ENCODE measurements around the gene UNC5A. TPM values are rescaled to one million over a fixed set of nuclear protein-coding genes. Genes with fewer than 3 reads are reported as not detected.
A peak's percentile ranks its signal among the peaks of the same experiment; 100 is the strongest.
"Not testable (repeated sequence)": the region's sequence is repeated elsewhere in the genome, so short reads cannot be mapped to it uniquely, and the experiment has no call there.

UNC5A gene
- total RNA-seq, 1 donor = not detected

DNA sequence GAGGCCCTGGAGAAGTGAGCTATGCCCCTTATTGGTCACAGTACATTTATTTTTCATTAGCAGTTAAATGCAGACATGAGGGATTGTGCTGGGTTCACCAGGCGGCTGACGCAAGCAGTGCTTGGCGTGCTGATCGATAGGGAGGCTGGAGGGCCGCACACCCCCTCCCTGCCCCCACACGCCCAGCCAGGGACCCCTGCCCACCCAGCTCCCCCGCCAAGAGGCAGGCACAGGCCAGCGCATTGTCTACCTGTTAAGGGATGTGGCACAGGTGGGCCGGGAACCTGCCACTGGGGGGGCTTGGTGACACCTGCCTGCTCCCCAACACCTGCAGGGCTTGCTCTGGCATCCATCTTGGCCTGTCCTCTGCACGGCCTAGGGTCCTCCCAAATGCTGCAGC lies 49.6 kb downstream of the UNC5A start:
- no peak for DNase-seq (ENCODE audit: low read depth in 2 of 3, low spot score in 2 of 3)

- no peak for DNase-seq (ENCODE audit: low read depth in 2 of 3, low spot score in 2 of 3)
Measured at GRCh38 chr5:176860381-176860780, 50.0 kb downstream of the UNC5A start.

DNA sequence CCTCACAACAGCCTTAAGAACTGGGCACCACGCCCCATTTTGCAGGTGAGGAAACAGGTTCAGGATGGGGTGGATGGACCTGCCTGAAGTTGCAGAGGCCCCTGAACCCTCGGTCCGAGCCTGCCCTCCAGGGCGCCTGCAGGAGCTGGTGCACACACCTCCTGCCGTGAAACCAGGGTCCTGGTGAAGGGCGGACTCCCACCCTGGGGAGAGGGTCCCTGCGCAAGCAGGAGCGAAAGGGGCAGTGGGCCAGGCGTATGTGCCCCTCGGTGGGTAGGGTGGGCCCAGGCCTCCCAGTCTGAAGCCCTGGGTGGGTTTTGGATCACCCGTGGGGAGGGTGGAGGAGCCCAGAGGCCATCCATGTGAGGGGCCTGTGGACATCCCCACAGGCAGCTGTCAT lies 50.9 kb downstream of the UNC5A start:
- DNase-seq (ENCODE audit: low read depth in 2 of 3, low spot score in 2 of 3) = no peak

GRCh38 chr5:176862330-176862995 lies 52.1 kb downstream of the UNC5A start:
- DNase-seq (ENCODE audit: low read depth in 2 of 3, low spot score in 2 of 3) = no peak

- no peak for DNase-seq (ENCODE audit: low read depth in 2 of 3, low spot score in 2 of 3)
Measured at GRCh38 chr5:176863041-176863764, 52.8 kb downstream of the UNC5A start.

- DNase-seq (ENCODE audit: low read depth in 2 of 3, low spot score in 2 of 3) = no peak
Measured at GRCh38 chr5:176863765-176864098, 53.4 kb downstream of the UNC5A start.

DNA sequence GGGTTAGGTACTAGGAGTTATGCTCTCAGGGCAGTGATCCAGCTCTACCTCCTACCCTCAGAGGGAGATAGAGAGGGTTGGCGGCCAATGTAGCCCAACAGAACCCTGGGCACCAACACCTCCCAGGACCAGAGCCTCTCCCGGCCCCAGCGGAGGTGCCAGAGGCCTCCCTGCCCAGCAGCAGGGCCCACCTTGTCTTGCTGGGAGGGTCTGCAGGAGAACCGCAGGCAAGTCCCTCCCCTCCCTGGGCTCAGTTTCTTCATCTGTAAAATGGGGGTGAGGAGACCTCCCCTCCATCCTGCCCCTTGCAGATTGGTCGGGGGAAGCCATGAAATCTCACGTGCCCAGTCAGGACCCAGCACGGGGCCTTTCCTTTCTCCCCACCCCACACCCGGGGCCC lies 54.4 kb downstream of the UNC5A start:
- DNase-seq (ENCODE audit: low read depth in 2 of 3, low spot score in 2 of 3) = no peak

DNA sequence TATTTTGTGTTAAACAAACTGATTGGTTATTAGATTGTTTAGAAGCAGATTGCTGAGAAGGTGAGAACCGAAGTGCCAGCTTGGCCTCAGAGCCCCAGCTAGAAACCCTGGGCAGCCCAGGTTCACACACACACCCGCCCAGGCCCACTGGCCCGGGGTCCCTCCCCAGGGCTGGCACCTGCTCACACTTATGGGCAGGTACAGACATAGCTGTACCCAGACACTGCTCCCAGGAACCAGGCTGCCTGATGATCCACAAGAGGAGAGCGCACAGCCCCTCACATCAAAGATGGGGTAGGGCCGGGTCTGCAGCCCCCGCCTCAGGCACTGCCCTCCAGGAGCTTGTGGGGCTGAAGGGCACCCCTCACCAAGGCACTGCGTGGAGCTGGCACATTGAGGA lies 55.6 kb downstream of the UNC5A start:
- DNase-seq (ENCODE audit: low read depth in 2 of 3, low spot score in 2 of 3) = no peak

DNA sequence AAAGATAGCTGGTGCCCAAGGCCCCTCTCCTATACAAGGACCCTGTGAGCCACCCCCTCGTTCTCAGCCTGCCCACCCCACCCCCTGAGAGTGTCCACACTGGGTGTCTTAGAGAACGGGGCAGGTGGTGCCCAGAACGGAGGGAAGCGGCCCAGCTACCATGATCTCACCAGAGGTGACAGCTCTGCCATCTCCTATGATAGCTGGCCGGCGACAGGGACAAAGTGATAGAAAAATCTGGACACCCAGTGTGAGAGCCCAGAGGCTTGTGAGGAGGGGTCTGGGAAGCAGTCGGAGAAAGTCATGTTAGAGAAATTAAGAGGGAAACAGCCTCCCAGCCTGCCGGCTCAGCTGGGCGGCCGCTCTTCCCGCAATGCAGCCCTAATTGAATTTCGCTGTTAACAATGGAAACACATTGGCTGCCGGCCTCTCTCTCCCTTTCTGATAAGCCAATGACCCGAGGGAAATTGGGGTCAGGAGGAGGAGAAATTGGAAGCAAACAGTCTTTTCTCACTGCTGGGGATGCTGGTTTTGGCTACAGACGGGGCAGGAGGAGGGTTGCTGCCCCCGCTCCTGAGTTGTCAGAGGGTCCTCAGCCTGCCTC lies 56.5 kb downstream of the UNC5A start:
- no peak for DNase-seq (ENCODE audit: low read depth in 2 of 3, low spot score in 2 of 3)

- DNase-seq (ENCODE audit: low read depth in 2 of 3, low spot score in 2 of 3) = no peak
Measured at GRCh38 chr5:176868126-176868525, 57.8 kb downstream of the UNC5A start.

- no peak for DNase-seq (ENCODE audit: low read depth in 2 of 3, low spot score in 2 of 3)
Measured at GRCh38 chr5:176868731-176869130, 58.4 kb downstream of the UNC5A start.

DNA sequence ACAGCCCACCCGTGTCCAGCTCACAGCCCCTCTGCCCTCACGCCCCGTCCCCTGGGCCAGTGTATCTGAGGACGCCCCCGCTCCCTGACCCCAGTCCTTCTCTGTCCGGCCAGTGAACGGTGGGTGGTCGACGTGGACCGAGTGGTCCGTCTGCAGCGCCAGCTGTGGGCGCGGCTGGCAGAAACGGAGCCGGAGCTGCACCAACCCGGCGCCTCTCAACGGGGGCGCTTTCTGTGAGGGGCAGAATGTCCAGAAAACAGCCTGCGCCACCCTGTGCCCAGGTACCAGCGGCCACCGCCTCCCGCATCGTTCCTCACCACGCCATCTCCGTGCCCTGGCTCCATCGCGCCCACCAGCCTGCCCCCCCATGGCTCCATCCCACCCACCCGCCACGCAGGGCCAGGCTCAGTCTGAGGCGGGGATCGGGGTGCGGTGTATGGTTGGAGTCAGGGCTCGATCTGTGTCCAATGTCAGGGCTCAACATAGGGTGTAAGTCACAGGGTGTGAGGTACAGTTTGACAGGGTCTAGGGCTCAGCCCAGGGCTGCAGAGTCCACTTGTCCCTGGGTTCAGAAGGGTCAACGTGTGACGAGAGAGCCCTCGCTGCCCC lies 59.2 kb downstream of the UNC5A start:
- no peak for DNase-seq (ENCODE audit: low read depth in 2 of 3, low spot score in 2 of 3)

- DNase-seq (ENCODE audit: low read depth in 2 of 3, low spot score in 2 of 3) = no peak
Measured at GRCh38 chr5:176870110-176870591, 59.8 kb downstream of the UNC5A start.

GRCh38 chr5:176870644-176871043 lies 60.3 kb downstream of the UNC5A start:
- not testable (repeated sequence) for DNase-seq (ENCODE audit: low read depth in 2 of 3, low spot score in 2 of 3)

- DNase-seq (ENCODE audit: low read depth in 2 of 3, low spot score in 2 of 3) = not testable (repeated sequence)
Measured at GRCh38 chr5:176872586-176872985, 62.2 kb downstream of the UNC5A start.

GRCh38 chr5:176873011-176873410 lies 62.7 kb downstream of the UNC5A start:
- DNase-seq (ENCODE audit: low read depth in 2 of 3, low spot score in 2 of 3) = peak in 1 of 3 donors; percentile 5

- DNase-seq (ENCODE audit: low read depth in 2 of 3, low spot score in 2 of 3) = no peak
Measured at GRCh38 chr5:176873541-176874172, 63.3 kb downstream of the UNC5A start.

DNA sequence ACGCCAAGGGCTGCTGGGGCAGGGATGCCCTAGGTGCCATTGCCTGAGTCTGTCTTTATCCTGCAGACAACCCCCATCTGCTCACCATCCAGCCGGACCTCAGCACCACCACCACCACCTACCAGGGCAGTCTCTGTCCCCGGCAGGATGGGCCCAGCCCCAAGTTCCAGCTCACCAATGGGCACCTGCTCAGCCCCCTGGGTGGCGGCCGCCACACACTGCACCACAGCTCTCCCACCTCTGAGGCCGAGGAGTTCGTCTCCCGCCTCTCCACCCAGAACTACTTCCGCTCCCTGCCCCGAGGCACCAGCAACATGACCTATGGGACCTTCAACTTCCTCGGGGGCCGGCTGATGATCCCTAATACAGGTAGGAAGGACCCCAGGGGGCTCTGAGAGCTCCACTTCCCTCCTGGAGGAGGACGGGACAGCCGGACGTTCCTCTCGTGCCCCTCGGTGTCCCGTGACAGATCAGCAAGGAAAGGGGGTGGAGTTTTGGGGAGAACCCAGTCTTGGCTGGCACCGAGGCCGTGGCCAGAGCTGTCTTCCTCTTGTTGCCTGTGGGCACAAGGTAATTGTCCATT lies 63.9 kb downstream of the UNC5A start:
- DNase-seq (ENCODE audit: low read depth in 2 of 3, low spot score in 2 of 3) = no peak

GRCh38 chr5:176875014-176875550 lies 64.7 kb downstream of the UNC5A start:
- no peak for DNase-seq (ENCODE audit: low read depth in 2 of 3, low spot score in 2 of 3)

GRCh38 chr5:176875783-176876505 lies 65.6 kb downstream of the UNC5A start:
- DNase-seq (ENCODE audit: low read depth in 2 of 3, low spot score in 2 of 3) = peak in 2 of 3 donors; percentile 39 to 63

All from hematopoietic multipotent progenitor cell (in vitro differentiated cells).